GM21619 (cell line): ENCODE results near the gene RPL39L.
A peak's percentile ranks its signal among the peaks of the same experiment; 100 is the strongest.

ENCODE experiments used
- ATAC-seq: cut with Tn5 transposase; IDR thresholded peaks from one replicate; pipeline ENCODE4 v1.9.1; 2021; ENCODE audit not compliant: unreplicated experiment

RPL39L gene

GRCh38 chr3:187102073-187102634 is 37.1 kb downstream of the RPL39L start:
- no peak for ATAC-seq

GRCh38 chr3:187101184-187102072 is 37.9 kb downstream of the RPL39L start:
- peak; percentile 47 for ATAC-seq

- ATAC-seq: no peak
Observed at GRCh38 chr3:187098923-187099512, 40.3 kb downstream of the RPL39L start.

- ATAC-seq: no peak
Observed at GRCh38 chr3:187093320-187093719, 46.0 kb downstream of the RPL39L start.

GRCh38 chr3:187088701-187089100 is 50.6 kb downstream of the RPL39L start:
- no peak for ATAC-seq

GRCh38 chr3:187086831-187087230 is 52.5 kb downstream of the RPL39L start:
- no peak for ATAC-seq

GRCh38 chr3:187085933-187086332 is 53.4 kb downstream of the RPL39L start:
- ATAC-seq: no peak

- no peak for ATAC-seq
Observed at GRCh38 chr3:187085021-187085666, 54.2 kb downstream of the RPL39L start.

GRCh38 chr3:187084580-187084979 is 54.7 kb downstream of the RPL39L start:
- no peak for ATAC-seq

GRCh38 chr3:187084126-187084525 is 55.2 kb downstream of the RPL39L start:
- ATAC-seq: no peak

GRCh38 chr3:187082758-187083375 is 56.4 kb downstream of the RPL39L start:
- no peak for ATAC-seq

GRCh38 chr3:187080799-187081450 is 58.4 kb downstream of the RPL39L start:
- ATAC-seq: no peak

GRCh38 chr3:187079090-187080022 is 59.9 kb downstream of the RPL39L start:
- ATAC-seq: no peak

- no peak for ATAC-seq
Observed at GRCh38 chr3:187077537-187077936, 61.8 kb downstream of the RPL39L start.

GRCh38 chr3:187077085-187077484 is 62.2 kb downstream of the RPL39L start:
- ATAC-seq: no peak

- ATAC-seq: no peak
Observed at GRCh38 chr3:187076297-187076696, 63.0 kb downstream of the RPL39L start.

- ATAC-seq: no peak
Observed at GRCh38 chr3:187074846-187075245, 64.5 kb downstream of the RPL39L start.

- ATAC-seq: no peak
Observed at GRCh38 chr3:187073581-187074098, 65.7 kb downstream of the RPL39L start.

GRCh38 chr3:187072511-187072910 is 66.8 kb downstream of the RPL39L start:
- no peak for ATAC-seq
